AG04449 (cell line): ENCODE data around the gene KIF6.

Source experiments
- CTCF ChIA-PET: fragments of 350-600 bp; formaldehyde crosslinking; extraction: SDS; loops from one replicate; lab custom pipeline; 2021; ENCODE audit warnings: antibody characterized with exemption; lab: Yijun Ruan, JAX
- POLR2A ChIA-PET: fragments of 400-600, 350-600 bp; formaldehyde crosslinking; extraction: SDS; loops from one replicate; lab custom pipeline; 2020; ENCODE audit warnings: antibody characterized with exemption, inconsistent platforms; lab: Yijun Ruan, JAX
- DNase-seq: peaks from one replicate; pipeline ENCODE4 v3.0.0-alpha.2; 2010; ENCODE audit warnings: low read depth, low spot score
- H3K4me3 ChIP-seq: 2 replicates; pipeline ENCODE4 v1.5.1; 2011; ENCODE audit warnings: low read depth, mild to moderate bottlenecking, control low read depth, low read length
- CTCF ChIP-seq: IDR thresholded peaks from one replicate; pipeline ENCODE4 v1.5.1; 2011; ENCODE audit warnings: mild to moderate bottlenecking, moderate library complexity, low read length, control low read depth, inconsistent platforms; ENCODE audit not compliant: insufficient read depth; ENCODE audit errors: missing control alignments

The KIF6 gene

GRCh38 chr6:39304951-39305350 is 420.3 kb downstream of the KIF6 start:
- DNase-seq = no peak
- ChIA-PET POLR2A (no interaction called here), CTCF (interaction anchor here (1.0 to 8.7 kb wide), 9 partner anchors 9 to 433 kb away, joined by 3 to 107 read pairs (median 6); no protein-coding TSS in a partner anchor)
- TF ChIP-seq CTCF = no peak
- H3K4me3 ChIP-seq = no peak overlapping the region

GRCh38 chr6:39303425-39304153 is 421.6 kb downstream of the KIF6 start:
- TF ChIP-seq CTCF = no peak
- no peak for DNase-seq
- CTCF ChIA-PET = interaction anchor here (1.0 to 8.7 kb wide), 14 partner anchors 12 to 432 kb away, joined by 3 to 107 read pairs (median 6); no protein-coding TSS in a partner anchor
- POLR2A ChIA-PET = no interaction called here
- H3K4me3 ChIP-seq = no peak overlapping the region

GRCh38 chr6:39302669-39303424 is 422.4 kb downstream of the KIF6 start:
- no peak for DNase-seq
- TF ChIP-seq CTCF = peak; percentile 92
- H3K4me3 ChIP-seq = no peak overlapping the region
- POLR2A ChIA-PET = no interaction called here
- CTCF ChIA-PET = interaction anchor here (0.8 to 8.7 kb wide), 17 partner anchors 8 to 431 kb away, joined by 3 to 107 read pairs (median 5); no protein-coding TSS in a partner anchor

GRCh38 chr6:39302011-39302410 is 423.2 kb downstream of the KIF6 start:
- no peak overlapping the region for H3K4me3 ChIP-seq
- no peak for TF ChIP-seq CTCF
- DNase-seq = no peak
- CTCF ChIA-PET = interaction anchor here (0.8 to 8.7 kb wide), 11 partner anchors 9 to 431 kb away, joined by 3 to 107 read pairs (median 6); no protein-coding TSS in a partner anchor
- POLR2A ChIA-PET = no interaction called here

- DNase-seq = no peak
- no peak overlapping the region for H3K4me3 ChIP-seq
- ChIA-PET POLR2A (no interaction called here), CTCF (interaction anchor here (1.1 to 8.7 kb wide), 6 partner anchors 9 to 431 kb away, joined by 3 to 107 read pairs (median 6); no protein-coding TSS in a partner anchor)
- peak; percentile 22 for TF ChIP-seq CTCF
Measured at GRCh38 chr6:39301606-39302005, 423.6 kb downstream of the KIF6 start.

- no peak for TF ChIP-seq CTCF
- no peak for DNase-seq
- ChIA-PET POLR2A (no interaction called here), CTCF (interaction anchor here (0.6 to 8.7 kb wide), 7 partner anchors 10 to 430 kb away, joined by 3 to 107 read pairs (median 5); no protein-coding TSS in a partner anchor)
- no peak overlapping the region for H3K4me3 ChIP-seq
Measured at GRCh38 chr6:39300739-39301138, 424.5 kb downstream of the KIF6 start.
